SU-DHL-6 (cell line): ENCODE measurements around the gene FAS.

Experiments used
- H2AFZ ChIP-seq: fragments of 200-600 bp; sonication (generic); 2 replicates; pipeline ENCODE4 v1.6.1; 2014; ENCODE audit warnings: low read depth, mild to moderate bottlenecking, moderate library complexity, mixed read lengths, antibody characterized with exemption, low read length; ENCODE audit not compliant: severe bottlenecking
- H3F3A ChIP-seq: fragments of 200-600 bp; shearing (Covaris generic); 2 replicates; pipeline ENCODE4 v1.6.0; 2016; ENCODE audit warnings: antibody characterized with exemption, mild to moderate bottlenecking; ENCODE audit not compliant: insufficient read depth
- H3K27ac ChIP-seq: fragments of 200-600 bp; sonication (generic); 2 replicates; pipeline ENCODE4 v1.5.1; 2016; ENCODE audit warnings: low read depth, mild to moderate bottlenecking, low read length, moderate library complexity, mixed read lengths
- H3K27me3 ChIP-seq: fragments of 200-600 bp; sonication (generic), shearing (Covaris generic); 2 replicates; pipeline ENCODE4 v1.6.0; 2014; ENCODE audit warnings: mild to moderate bottlenecking, low read length
- H3K36me3 ChIP-seq: fragments of 200-600 bp; sonication (generic); 2 replicates; pipeline ENCODE4 v1.6.1; 2014; ENCODE audit warnings: mild to moderate bottlenecking, low read length, mixed read lengths
- H3K4me2 ChIP-seq: fragments of 300-600, 200-600 bp; shearing (Covaris generic), sonication (generic); 2 replicates; pipeline ENCODE4 v1.6.0; 2014; ENCODE audit warnings: low read length, low read depth, mild to moderate bottlenecking; ENCODE audit not compliant: poor library complexity, severe bottlenecking
- H3K4me3 ChIP-seq: fragments of 200-600 bp; sonication (generic); 2 replicates; pipeline ENCODE4 v1.5.1; 2014; ENCODE audit warnings: antibody characterized with exemption, low read length, mild to moderate bottlenecking, mixed read lengths; ENCODE audit not compliant: insufficient read depth, poor library complexity, severe bottlenecking
- H3K79me2 ChIP-seq: fragments of 200-600 bp; sonication (generic); 2 replicates; pipeline ENCODE4 v1.6.1; 2014; ENCODE audit warnings: mild to moderate bottlenecking, low read length, moderate library complexity; ENCODE audit not compliant: insufficient read depth
- H3K9ac ChIP-seq: fragments of 200-600 bp; sonication (generic); 2 replicates; pipeline ENCODE4 v1.7.0; 2014; ENCODE audit warnings: mild to moderate bottlenecking, low read length
- H3K9me2 ChIP-seq: fragments of 200-600 bp; sonication (generic); replicated peaks from 2 replicates; pipeline ENCODE4 v1.6.1; 2014; ENCODE audit warnings: low read length; ENCODE audit not compliant: insufficient read depth
- H3K9me3 ChIP-seq: fragments of 200-600 bp; sonication (generic); 2 replicates; pipeline ENCODE4 v1.6.1; 2014; ENCODE audit warnings: low read length, mixed read lengths; ENCODE audit not compliant: insufficient read depth
- H4K20me1 ChIP-seq: fragments of 200-600 bp; sonication (generic); 2 replicates; pipeline ENCODE4 v1.6.1; 2014; ENCODE audit warnings: low read depth, mild to moderate bottlenecking, antibody characterized with exemption, low read length, moderate library complexity, mixed read lengths
- CTCF ChIP-seq: fragments of 200-600 bp; sonication (generic); IDR thresholded peaks from one replicate; pipeline ENCODE4 v1.5.1; 2017; ENCODE audit warnings: antibody characterized with exemption, mild to moderate bottlenecking, low read length, moderate library complexity; ENCODE audit not compliant: insufficient read depth, poor library complexity, severe bottlenecking
- EZH2phosphoT487 ChIP-seq: fragments of 200-600 bp; sonication (generic), shearing (Covaris generic); conservative IDR thresholded peaks from 2 replicates; pipeline ENCODE4 v1.6.1; 2018; ENCODE audit warnings: mild to moderate bottlenecking, antibody characterized with exemption, low read length, moderate library complexity, mixed read lengths

The FAS gene

GRCh38 chr10:88964360-88964759 is 26.2 kb upstream of the FAS start:
- Histone ChIP-seq H3K27me3 (no peaks in the 10 kb centered on the region), H3F3A (no peaks in the 10 kb centered on the region), H2AFZ (no peak overlapping the region), H3K4me2 (no peak overlapping the region), H3K9me3 (no peaks in the 10 kb centered on the region), H4K20me1 (no peaks in the 10 kb centered on the region), H3K4me3 (no peak overlapping the region), H3K9me2 (no peaks in the 10 kb centered on the region), H3K27ac (no peak overlapping the region), H3K79me2 (no peaks in the 10 kb centered on the region), H3K36me3 (no peaks in the 10 kb centered on the region), H3K9ac (no peak overlapping the region)
- no peak for TF ChIP-seq EZH2phosphoT487
- TF ChIP-seq CTCF = no peak

- Histone ChIP-seq H3K4me3 (no peak overlapping the region), H4K20me1 (no peaks in the 10 kb centered on the region), H3K9me2 (no peaks in the 10 kb centered on the region), H3K27ac (no peak overlapping the region), H3K36me3 (no peaks in the 10 kb centered on the region), H3F3A (no peaks in the 10 kb centered on the region), H3K9me3 (no peaks in the 10 kb centered on the region), H2AFZ (no peak overlapping the region), H3K4me2 (no peak overlapping the region), H3K9ac (no peak overlapping the region), H3K27me3 (no peaks in the 10 kb centered on the region), H3K79me2 (no peaks in the 10 kb centered on the region)
- TF ChIP-seq EZH2phosphoT487 (no peak), CTCF (no peak)
Measured at GRCh38 chr10:88964869-88965415, 25.7 kb upstream of the FAS start.

- no peaks in the 10 kb centered on the region for H3K9me2 ChIP-seq
- no peaks in the 10 kb centered on the region for H4K20me1 ChIP-seq
- no peaks in the 10 kb centered on the region for H3K36me3 ChIP-seq
- H3K27me3 ChIP-seq = no peaks in the 10 kb centered on the region
- no peak overlapping the region for H2AFZ ChIP-seq
- H3K4me3 ChIP-seq = no peak overlapping the region
- no peak overlapping the region for H3K9ac ChIP-seq
- H3F3A ChIP-seq = no peaks in the 10 kb centered on the region
- no peaks in the 10 kb centered on the region for H3K9me3 ChIP-seq
- TF ChIP-seq EZH2phosphoT487 = no peak
- H3K79me2 ChIP-seq = no peaks in the 10 kb centered on the region
- no peak overlapping the region for H3K4me2 ChIP-seq
- H3K27ac ChIP-seq = no peak overlapping the region
Measured at GRCh38 chr10:88966797-88967196, 23.8 kb upstream of the FAS start.

GRCh38 chr10:88968391-88968790 is 22.2 kb upstream of the FAS start:
- TF ChIP-seq EZH2phosphoT487 (no peak), CTCF (no peak)
- Histone ChIP-seq H3K79me2 (no peaks in the 10 kb centered on the region), H3K9ac (no peak overlapping the region), H3K9me2 (no peaks in the 10 kb centered on the region), H3K36me3 (no peaks in the 10 kb centered on the region), H4K20me1 (no peaks in the 10 kb centered on the region), H3K9me3 (no peaks in the 10 kb centered on the region), H3K4me3 (no peak overlapping the region), H3F3A (no peaks in the 10 kb centered on the region), H3K27ac (no peak overlapping the region), H3K27me3 (no peaks in the 10 kb centered on the region), H2AFZ (no peak overlapping the region), H3K4me2 (no peak overlapping the region)
